ENCODE data around the gene CGB3.
A peak's percentile ranks its signal among the peaks of the same experiment; 100 is the strongest.

CGB3 gene

DNA sequence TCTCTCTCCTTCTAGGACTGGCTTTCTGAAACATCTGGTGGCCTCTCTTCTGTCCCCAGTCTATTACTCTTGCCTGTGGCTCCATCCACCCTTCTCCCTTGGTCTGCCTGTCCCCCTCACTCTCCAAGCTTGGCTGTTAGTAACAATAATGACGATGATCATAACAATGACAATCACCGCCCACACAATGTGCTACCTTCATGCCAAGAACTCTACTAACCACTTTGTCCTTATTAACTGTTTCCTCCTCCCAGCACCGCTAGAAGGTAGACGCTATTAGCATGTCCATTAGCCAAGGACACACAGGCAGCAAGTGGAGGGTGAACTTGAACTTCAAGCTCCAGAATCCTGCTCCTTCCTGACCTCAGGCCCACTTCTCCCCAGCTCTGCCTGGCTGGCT lies 33.7 kb downstream of the CGB3 start:
- Histone ChIP-seq H3K4me1 (ENCODE audit: control insufficient read depth, insufficient read depth, low read length) (peaks cover 12% of the 10 kb centered on the region; the same call in 1 of the 2 replicates), H3K27ac (ENCODE audit: extremely low read depth, low read depth, low read length) (no peak overlapping the region), H3K9me3 (ENCODE audit: control insufficient read depth, insufficient read depth, low read depth, low read length) (no peaks in the 10 kb centered on the region), H3K4me3 (ENCODE audit: low read depth, low read length) (no peak overlapping the region), H3K36me3 (ENCODE audit: control insufficient read depth in 2 of 2, insufficient read depth in 1 of 2, low read length in 2 of 2) (peaks cover 24 to 54% of the 10 kb centered on the region in 2 experiments; a peak in 2 of 3 replicates)
- TF ChIP-seq ZBTB17 (tag by site-specific recombination; IDR thresholded peaks at IDR 0.05) (no peak), ZNF624 (tag by site-specific recombination; IDR thresholded peaks at IDR 0.05) (no peak), ZFHX2 (tag by site-specific recombination; conservative IDR thresholded peaks at IDR 0.05) (0 out of 2 replicates have a peak, but pooled peaks have one; percentile 20), ZNF354C (tag by site-specific recombination; IDR thresholded peaks at IDR 0.05; ENCODE audit: borderline replicate concordance, low read depth) (no peak)
- TF ChIP-seq, protein P1, sequence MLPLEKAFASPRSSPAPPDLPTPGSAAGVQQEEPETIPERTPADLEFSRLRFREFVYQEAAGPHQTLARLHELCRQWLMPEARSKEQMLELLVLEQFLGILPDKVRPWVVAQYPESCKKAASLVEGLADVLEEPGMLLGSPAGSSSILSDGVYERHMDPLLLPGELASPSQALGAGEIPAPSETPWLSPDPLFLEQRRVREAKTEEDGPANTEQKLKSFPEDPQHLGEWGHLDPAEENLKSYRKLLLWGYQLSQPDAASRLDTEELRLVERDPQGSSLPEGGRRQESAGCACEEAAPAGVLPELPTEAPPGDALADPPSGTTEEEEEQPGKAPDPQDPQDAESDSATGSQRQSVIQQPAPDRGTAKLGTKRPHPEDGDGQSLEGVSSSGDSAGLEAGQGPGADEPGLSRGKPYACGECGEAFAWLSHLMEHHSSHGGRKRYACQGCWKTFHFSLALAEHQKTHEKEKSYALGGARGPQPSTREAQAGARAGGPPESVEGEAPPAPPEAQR (tag by site-specific recombination; IDR thresholded peaks at IDR 0.05): no peak
- CTCF ChIA-PET: interaction anchor here (1.3 kb wide), 1 partner anchor 11 kb away, joined by 5 read pairs; no protein-coding TSS in a partner anchor
- POLR2A ChIA-PET: interaction anchor here (0.7 kb wide), 1 partner anchor 143 kb away, joined by 6 read pairs; no protein-coding TSS in a partner anchor

DNA sequence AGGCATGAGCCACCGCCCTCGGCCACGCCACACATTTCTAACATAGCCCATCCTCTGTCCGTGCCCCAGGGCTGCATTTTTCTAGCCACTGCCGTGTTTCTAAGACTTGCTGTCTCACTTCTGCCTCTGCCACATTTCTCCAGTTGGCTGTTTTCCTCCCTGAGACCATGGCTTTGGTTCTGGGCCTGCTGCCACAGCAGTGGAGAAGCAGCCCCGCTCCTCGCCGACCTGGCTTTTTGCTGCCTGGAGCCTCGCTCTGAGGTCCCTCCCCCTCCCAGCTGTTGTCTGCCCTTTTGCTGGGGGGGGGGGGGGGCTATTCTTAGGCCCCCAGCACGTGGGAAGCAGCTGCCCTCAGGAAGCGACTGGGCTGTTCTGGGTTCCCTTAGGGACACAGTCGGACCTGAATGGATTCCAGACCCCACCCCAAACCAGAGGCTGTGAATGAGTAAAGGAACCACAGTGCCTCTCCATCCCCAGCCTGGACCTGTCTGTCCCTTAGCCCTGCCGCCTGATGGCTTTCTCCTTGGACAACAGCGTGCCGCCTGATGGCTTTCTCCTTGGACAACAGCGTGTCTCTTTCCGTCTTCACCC lies 34.3 kb downstream of the CGB3 start:
- H3K4me1 ChIP-seq (ENCODE audit: control insufficient read depth, insufficient read depth, low read length): peaks cover 10% of the 10 kb centered on the region; the same call in 1 of the 2 replicates
- H3K36me3 ChIP-seq (ENCODE audit: control insufficient read depth in 2 of 2, insufficient read depth in 1 of 2, low read length in 2 of 2): peaks cover 28 to 57% of the 10 kb centered on the region in 2 experiments; a peak in 2 of 3 replicates
- no peak overlapping the region for H3K4me3 ChIP-seq (ENCODE audit: low read depth, low read length)
- POLR2A ChIA-PET: interaction anchor here (0.7 to 1.2 kb wide), 4 partner anchors 8 to 142 kb away, joined by 3 to 6 read pairs (median 4); no protein-coding TSS in a partner anchor
- H3K27ac ChIP-seq (ENCODE audit: extremely low read depth, low read depth, low read length): no peak overlapping the region
- no peaks in the 10 kb centered on the region for H3K9me3 ChIP-seq (ENCODE audit: control insufficient read depth, insufficient read depth, low read depth, low read length)
- TF ChIP-seq, protein P2, sequence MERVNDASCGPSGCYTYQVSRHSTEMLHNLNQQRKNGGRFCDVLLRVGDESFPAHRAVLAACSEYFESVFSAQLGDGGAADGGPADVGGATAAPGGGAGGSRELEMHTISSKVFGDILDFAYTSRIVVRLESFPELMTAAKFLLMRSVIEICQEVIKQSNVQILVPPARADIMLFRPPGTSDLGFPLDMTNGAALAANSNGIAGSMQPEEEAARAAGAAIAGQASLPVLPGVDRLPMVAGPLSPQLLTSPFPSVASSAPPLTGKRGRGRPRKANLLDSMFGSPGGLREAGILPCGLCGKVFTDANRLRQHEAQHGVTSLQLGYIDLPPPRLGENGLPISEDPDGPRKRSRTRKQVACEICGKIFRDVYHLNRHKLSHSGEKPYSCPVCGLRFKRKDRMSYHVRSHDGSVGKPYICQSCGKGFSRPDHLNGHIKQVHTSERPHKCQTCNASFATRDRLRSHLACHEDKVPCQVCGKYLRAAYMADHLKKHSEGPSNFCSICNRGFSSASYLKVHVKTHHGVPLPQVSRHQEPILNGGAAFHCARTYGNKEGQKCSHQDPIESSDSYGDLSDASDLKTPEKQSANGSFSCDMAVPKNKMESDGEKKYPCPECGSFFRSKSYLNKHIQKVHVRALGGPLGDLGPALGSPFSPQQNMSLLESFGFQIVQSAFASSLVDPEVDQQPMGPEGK (tag by site-specific recombination; IDR thresholded peaks at IDR 0.05): 0 out of 2 replicates have a peak, but pooled peaks have one; percentile 14
- TF ChIP-seq ZNF426 (tag by site-specific recombination; IDR thresholded peaks at IDR 0.05): no peak
- no peak for TF ChIP-seq ZNF202 (tag by site-specific recombination; IDR thresholded peaks at IDR 0.05; ENCODE audit: borderline replicate concordance)
- no peak for TF ChIP-seq ZNF629 (tag by site-specific recombination; IDR thresholded peaks at IDR 0.05)
- TF ChIP-seq, protein P3, sequence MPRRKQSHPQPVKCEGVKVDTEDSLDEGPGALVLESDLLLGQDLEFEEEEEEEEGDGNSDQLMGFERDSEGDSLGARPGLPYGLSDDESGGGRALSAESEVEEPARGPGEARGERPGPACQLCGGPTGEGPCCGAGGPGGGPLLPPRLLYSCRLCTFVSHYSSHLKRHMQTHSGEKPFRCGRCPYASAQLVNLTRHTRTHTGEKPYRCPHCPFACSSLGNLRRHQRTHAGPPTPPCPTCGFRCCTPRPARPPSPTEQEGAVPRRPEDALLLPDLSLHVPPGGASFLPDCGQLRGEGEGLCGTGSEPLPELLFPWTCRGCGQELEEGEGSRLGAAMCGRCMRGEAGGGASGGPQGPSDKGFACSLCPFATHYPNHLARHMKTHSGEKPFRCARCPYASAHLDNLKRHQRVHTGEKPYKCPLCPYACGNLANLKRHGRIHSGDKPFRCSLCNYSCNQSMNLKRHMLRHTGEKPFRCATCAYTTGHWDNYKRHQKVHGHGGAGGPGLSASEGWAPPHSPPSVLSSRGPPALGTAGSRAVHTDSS (tag by site-specific recombination; IDR thresholded peaks at IDR 0.05): no peak
- TF ChIP-seq ZNF157 (tag by site-specific recombination; IDR thresholded peaks at IDR 0.05): no peak
- TF ChIP-seq YY1 (tag by site-specific recombination; IDR thresholded peaks at IDR 0.05): no peak
- TF ChIP-seq ZXDB (tag by site-specific recombination; IDR thresholded peaks at IDR 0.05): no peak
- no peak for TF ChIP-seq ZFP41 (tag by site-specific recombination; IDR thresholded peaks at IDR 0.05; ENCODE audit: borderline replicate concordance)
- CTCF ChIA-PET: interaction anchor here (0.7 to 0.8 kb wide), 2 partner anchors 8 to 194 kb away, joined by 3 read pairs; no protein-coding TSS in a partner anchor

DNA sequence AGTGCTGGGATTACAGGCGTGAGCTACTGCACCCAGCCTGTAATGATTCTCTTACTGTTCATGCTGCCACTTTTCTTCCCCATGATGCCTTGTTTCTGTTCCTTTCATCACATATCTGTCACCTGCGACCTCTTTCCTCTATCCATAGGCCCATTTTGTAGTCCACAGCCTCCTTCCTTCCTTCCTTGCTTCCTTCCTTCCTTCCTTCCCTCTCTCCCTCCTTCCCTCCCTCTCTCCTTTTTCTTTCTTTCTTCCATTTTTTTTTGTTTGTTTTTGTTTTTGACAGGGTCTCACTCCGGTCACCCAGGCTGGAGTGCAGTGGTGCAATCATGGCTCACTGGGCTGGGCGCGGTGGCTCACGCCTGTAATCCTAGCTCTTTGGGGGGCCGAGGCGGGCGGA lies 35.3 kb downstream of the CGB3 start:
- H3K36me3 ChIP-seq (ENCODE audit: control insufficient read depth in 2 of 2, insufficient read depth in 1 of 2, low read length in 2 of 2): peaks cover 31 to 61% of the 10 kb centered on the region in 2 experiments; a peak in 2 of 3 replicates
- H3K27ac ChIP-seq (ENCODE audit: extremely low read depth, low read depth, low read length): no peak overlapping the region
- ChIA-PET POLR2A (interaction anchor here (0.7 to 1.2 kb wide), 3 partner anchors 10 to 588 kb away, joined by 3 to 6 read pairs (median 5); no protein-coding TSS in a partner anchor), CTCF (interaction anchor here (0.7 to 0.8 kb wide), 2 partner anchors 9 to 193 kb away, joined by 3 read pairs; no protein-coding TSS in a partner anchor)
- no peak overlapping the region for H3K4me3 ChIP-seq (ENCODE audit: low read depth, low read length)
- TF ChIP-seq, protein P4, sequence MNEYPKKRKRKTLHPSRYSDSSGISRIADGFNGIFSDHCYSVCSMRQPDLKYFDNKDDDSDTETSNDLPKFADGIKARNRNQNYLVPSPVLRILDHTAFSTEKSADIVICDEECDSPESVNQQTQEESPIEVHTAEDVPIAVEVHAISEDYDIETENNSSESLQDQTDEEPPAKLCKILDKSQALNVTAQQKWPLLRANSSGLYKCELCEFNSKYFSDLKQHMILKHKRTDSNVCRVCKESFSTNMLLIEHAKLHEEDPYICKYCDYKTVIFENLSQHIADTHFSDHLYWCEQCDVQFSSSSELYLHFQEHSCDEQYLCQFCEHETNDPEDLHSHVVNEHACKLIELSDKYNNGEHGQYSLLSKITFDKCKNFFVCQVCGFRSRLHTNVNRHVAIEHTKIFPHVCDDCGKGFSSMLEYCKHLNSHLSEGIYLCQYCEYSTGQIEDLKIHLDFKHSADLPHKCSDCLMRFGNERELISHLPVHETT (tag by site-specific recombination; IDR thresholded peaks at IDR 0.05): no peak
- TF ChIP-seq ZNF366 (tag by site-specific recombination; conservative IDR thresholded peaks at IDR 0.05) (peak; percentile 92), ZNF623 (tag by site-specific recombination; IDR thresholded peaks at IDR 0.05) (no peak), ZNF221 (tag by site-specific recombination; IDR thresholded peaks at IDR 0.05; ENCODE audit: borderline replicate concordance) (no peak), ZNF600 (tag by site-specific recombination; IDR thresholded peaks at IDR 0.05) (no peak), GLI4 (tag by site-specific recombination; IDR thresholded peaks at IDR 0.05) (no peak)
- peaks cover 5% of the 10 kb centered on the region; the same call in 1 of the 2 replicates for H3K4me1 ChIP-seq (ENCODE audit: control insufficient read depth, insufficient read depth, low read length)
- H3K9me3 ChIP-seq (ENCODE audit: control insufficient read depth, insufficient read depth, low read depth, low read length): no peaks in the 10 kb centered on the region

Measured in HEK293 (cell line).